H9 (cell line): Measurements from ENCODE around the gene MCF2L. TPM values are rescaled to one million over a fixed set of nuclear protein-coding genes. Genes with fewer than 3 reads are reported as not detected.

Source experiments
- DNase-seq: peaks from one replicate; pipeline ENCODE4 v3.0.0-alpha.2; 2017
- H2AFZ ChIP-seq: one replicate; pipeline ENCODE4 v1.6.1; 2013; ENCODE audit warnings: mild to moderate bottlenecking, low read length, control low read depth, moderate library complexity
- H2AK5ac ChIP-seq: 2 replicates; pipeline ENCODE4 v1.6.1; 2013; ENCODE audit warnings: low read length, control low read depth, mixed read lengths; ENCODE audit not compliant: insufficient read length
- H2BK120ac ChIP-seq: one replicate; pipeline ENCODE4 v1.6.1; 2013; ENCODE audit warnings: low read depth, mild to moderate bottlenecking, low read length, control low read depth, inconsistent platforms; ENCODE audit not compliant: poor library complexity, severe bottlenecking
- H2BK12ac ChIP-seq: 2 replicates; pipeline ENCODE4 v1.6.1; 2013; ENCODE audit warnings: low read length, control low read depth, mixed read lengths, low read depth; ENCODE audit not compliant: insufficient read length
- H2BK15ac ChIP-seq: 2 replicates; pipeline ENCODE4 v1.6.1; 2013; ENCODE audit warnings: low read depth, low read length, control low read depth
- H2BK20ac ChIP-seq: one replicate; pipeline ENCODE4 v1.6.1; 2013; ENCODE audit warnings: low read depth, mild to moderate bottlenecking, low read length, control low read depth, inconsistent platforms; ENCODE audit not compliant: poor library complexity, severe bottlenecking
- H2BK5ac ChIP-seq: 2 replicates; pipeline ENCODE4 v1.6.1; 2013; ENCODE audit warnings: low read length, control low read depth, mixed read lengths; ENCODE audit not compliant: insufficient read length
- H3K14ac ChIP-seq: 2 replicates; pipeline ENCODE4 v1.6.1; 2013; ENCODE audit warnings: low read length, control low read depth; ENCODE audit not compliant: insufficient read depth
- H3K18ac ChIP-seq: 2 replicates; pipeline ENCODE4 v1.6.1; 2013; ENCODE audit warnings: low read depth, mild to moderate bottlenecking, mixed read lengths, low read length, control low read depth; ENCODE audit not compliant: insufficient read length
- H3K23ac ChIP-seq: 2 replicates; pipeline ENCODE4 v1.6.1; 2013; ENCODE audit warnings: low read length, control low read depth, mixed read lengths, low read depth; ENCODE audit not compliant: insufficient read length
- H3K23me2 ChIP-seq: 2 replicates; pipeline ENCODE4 v1.6.1; 2013; ENCODE audit warnings: low read depth, mild to moderate bottlenecking, mixed read lengths, low read length, control low read depth; ENCODE audit not compliant: insufficient read length, poor library complexity, severe bottlenecking
- H3K27ac ChIP-seq: 2 replicates; pipeline ENCODE4 v1.5.1; 2013; ENCODE audit warnings: low read length, control low read depth, mixed read lengths, low read depth; ENCODE audit not compliant: insufficient read length
- H3K27me3 ChIP-seq: 2 replicates; pipeline ENCODE4 v1.6.1; 2013; ENCODE audit warnings: low read length, control low read depth, inconsistent platforms; ENCODE audit not compliant: insufficient read depth
- H3K4ac ChIP-seq: 2 replicates; pipeline ENCODE4 v1.6.1; 2013; ENCODE audit warnings: low read depth, mild to moderate bottlenecking, control low read depth, inconsistent platforms, low read length, moderate library complexity
- H3K4me1 ChIP-seq: 2 replicates; pipeline ENCODE4 v1.6.1; 2013; ENCODE audit warnings: low read length, control low read depth, inconsistent platforms; ENCODE audit not compliant: insufficient read depth
- H3K4me2 ChIP-seq: 2 replicates; pipeline ENCODE4 v1.6.1; 2013; ENCODE audit warnings: low read length, control low read depth, mixed read lengths; ENCODE audit not compliant: insufficient read length, insufficient read depth
- H3K56ac ChIP-seq: 2 replicates; pipeline ENCODE4 v1.6.1; 2013; ENCODE audit warnings: low read depth, mild to moderate bottlenecking, mixed read lengths, low read length, control low read depth; ENCODE audit not compliant: insufficient read length
- H3K79me1 ChIP-seq: 2 replicates; pipeline ENCODE4 v1.6.1; 2013; ENCODE audit warnings: low read depth, mild to moderate bottlenecking, moderate library complexity, low read length, control low read depth, inconsistent platforms; ENCODE audit not compliant: insufficient read depth, poor library complexity, severe bottlenecking
- H3K79me2 ChIP-seq: 2 replicates; pipeline ENCODE4 v1.6.1; 2013; ENCODE audit warnings: low read length, control low read depth, inconsistent platforms; ENCODE audit not compliant: insufficient read depth
- H3K9ac ChIP-seq: 2 replicates; pipeline ENCODE4 v1.6.1; 2013; ENCODE audit warnings: low read length, control low read depth, mixed read lengths; ENCODE audit not compliant: insufficient read length; ENCODE audit errors: extremely low read depth
- H3K9me3 ChIP-seq: one replicate; pipeline ENCODE4 v1.6.1; 2013; ENCODE audit warnings: low read depth, low read length, inconsistent platforms; ENCODE audit not compliant: control insufficient read depth
- H3T11ph ChIP-seq: one replicate; pipeline ENCODE4 v1.6.1; 2013; ENCODE audit warnings: mild to moderate bottlenecking, low read length, control low read depth, inconsistent platforms
- H4K20me1 ChIP-seq: one replicate; pipeline ENCODE4 v1.6.1; 2013; ENCODE audit not compliant: control insufficient read depth, insufficient read length, insufficient read depth
- H4K5ac ChIP-seq: 2 replicates; pipeline ENCODE4 v1.6.1; 2013; ENCODE audit warnings: low read depth, mild to moderate bottlenecking, mixed read lengths, low read length, control low read depth; ENCODE audit not compliant: insufficient read length
- H4K8ac ChIP-seq: replicated peaks from 2 replicates; pipeline ENCODE4 v1.6.1; 2013; ENCODE audit warnings: low read length, control low read depth, mixed read lengths, low read depth; ENCODE audit not compliant: insufficient read length
- H4K91ac ChIP-seq: 2 replicates; pipeline ENCODE4 v1.6.1; 2013; ENCODE audit warnings: low read depth, mild to moderate bottlenecking, moderate library complexity, mixed read lengths, low read length, control low read depth; ENCODE audit not compliant: insufficient read length
- H3K27ac Mint-ChIP-seq, 3 experiments: 2 replicates in 2 of 3; 3 replicates in 1 of 3; pipeline ENCODE4 v1.8.0; 2020 to 2021; ENCODE audit warnings: mixed read lengths in 3 of 3, mild to moderate bottlenecking in 1 of 3, moderate library complexity in 1 of 3
- H3K27me3 Mint-ChIP-seq: 2 replicates; pipeline ENCODE4 v1.8.0; 2021; ENCODE audit warnings: low read depth, mild to moderate bottlenecking, moderate library complexity, mixed read lengths
- H3K36me3 Mint-ChIP-seq, 3 experiments: 2 replicates in 2 of 3; 3 replicates in 1 of 3; pipeline ENCODE4 v1.8.0; 2020 to 2021; ENCODE audit warnings: low read depth in 3 of 3, mixed read lengths in 3 of 3; ENCODE audit not compliant: insufficient read depth in 1 of 3
- H3K4me1 Mint-ChIP-seq, 2 experiments: 2 replicates each; pipeline ENCODE4 v1.8.0; 2020; ENCODE audit warnings: mixed read lengths in 2 of 2
- H3K4me3 Mint-ChIP-seq, 2 experiments: 2 replicates in 1 of 2; 3 replicates in 1 of 2; pipeline ENCODE4 v1.8.0; 2020 to 2021; ENCODE audit warnings: mild to moderate bottlenecking in 2 of 2, mixed read lengths in 2 of 2, moderate library complexity in 1 of 2
- H3K9me3 Mint-ChIP-seq, 2 experiments: 2 replicates in 1 of 2; 3 replicates in 1 of 2; pipeline ENCODE4 v1.8.0; 2020; ENCODE audit warnings: mild to moderate bottlenecking in 2 of 2, mixed read lengths in 2 of 2, moderate library complexity in 1 of 2
- WGBS: extraction: QIAGEN DNeasy Blood & Tissue Kit; methylation state at CpG from one replicate; pipeline ENCODE4 v1.1.7; 2013; ENCODE audit warnings: missing lambda C conversion rate, low lambda C conversion rate, mixed read lengths; ENCODE audit not compliant: insufficient read length; ENCODE audit errors: extremely low coverage; 5-methylcytosine and 5-hydroxymethylcytosine counted together
- total RNA-seq: library from RNA; stranded (reverse); gene quantifications from 2 replicates; pipeline ENCODE4 v1.2.1, GENCODE V29; 2021
- TF ChIP-seq, protein P1 (sequence below): fragments of 200-600 bp; sonication (generic); conservative IDR thresholded peaks from 3 replicates; pipeline ENCODE4 v1.8.0; 2021; ENCODE audit warnings: antibody characterized with exemption, mild to moderate bottlenecking

The MCF2L gene
- total RNA-seq, 1 experiment from 2014 or later, result 18.5 TPM

DNA sequence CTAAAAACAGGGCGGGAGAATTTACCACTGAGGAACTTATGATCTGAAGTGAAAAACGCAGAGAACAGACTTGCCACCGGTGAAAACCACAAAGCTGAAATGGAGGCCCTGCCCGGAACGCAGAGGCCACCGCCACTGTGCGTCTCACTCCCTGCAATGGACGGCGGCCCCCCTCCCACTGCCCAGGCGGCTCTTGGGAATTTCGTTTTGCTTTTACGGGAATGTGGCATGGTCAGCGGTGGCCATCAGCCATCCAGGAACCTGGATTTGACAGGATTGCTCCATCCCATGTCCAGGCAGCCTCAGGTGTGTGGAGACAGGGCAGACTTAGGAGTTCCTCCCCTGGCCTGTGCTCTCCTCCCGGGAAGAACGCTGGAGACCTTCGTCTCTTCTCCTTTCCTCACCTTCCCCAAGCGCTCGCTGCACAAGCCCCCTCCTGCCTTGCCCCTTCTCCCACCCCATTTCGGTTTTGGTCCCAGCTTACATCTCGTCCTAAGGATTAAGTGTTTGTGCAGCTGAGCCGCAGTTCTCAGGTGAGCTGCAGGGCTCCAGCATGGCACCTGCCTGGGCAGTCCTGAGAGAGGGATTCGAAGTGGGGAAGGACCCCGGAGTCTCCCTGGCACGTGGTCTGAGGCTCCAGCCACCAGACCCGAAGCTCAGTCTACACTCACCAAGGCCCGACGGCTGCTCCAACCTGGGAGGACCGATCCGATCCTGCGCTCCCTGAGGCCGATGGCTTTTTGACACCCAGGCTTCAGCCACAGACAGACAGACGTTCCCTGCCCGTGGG lies 49.9 kb downstream of the MCF2L start:
- Histone ChIP-seq H3K9ac (no peak overlapping the region), H3K18ac (no peak overlapping the region), H4K5ac (no peak overlapping the region), H4K8ac (no peak overlapping the region), H2BK15ac (no peak overlapping the region), H4K20me1 (no peaks in the 10 kb centered on the region), H2BK12ac (no peak overlapping the region), H3K27me3 (no peaks in the 10 kb centered on the region), H3K4me2 (no peak overlapping the region), H3K14ac (no peak overlapping the region), H3K79me1 (no peaks in the 10 kb centered on the region), H2BK5ac (no peak overlapping the region), H2AK5ac (no peak overlapping the region), H2BK20ac (no peak overlapping the region), H3K79me2 (no peaks in the 10 kb centered on the region), H3K27ac (no peak overlapping the region), H3K9me3 (no peaks in the 10 kb centered on the region), H3K4me1 (no peaks in the 10 kb centered on the region; the same call in 1 of the 2 replicates), H3K23me2 (no peaks in the 10 kb centered on the region), H3K56ac (no peak overlapping the region), H3T11ph (no peak overlapping the region), H3K4ac (no peak overlapping the region), H3K23ac (no peak overlapping the region), H2AFZ (no peak overlapping the region), H2BK120ac (no peak overlapping the region), H4K91ac (no peak overlapping the region)
- Mint-ChIP-seq H3K4me3 (no peak overlapping the region), H3K27me3 (peaks cover 2% of the 10 kb centered on the region), H3K4me1 (peaks cover 13 to 16% of the 10 kb centered on the region in 2 experiments), H3K36me3 (no peaks in the 10 kb centered on the region; a peak in 3 of 7 replicates), H3K9me3 (no peaks in the 10 kb centered on the region), H3K27ac (peak overlapping the region in 1 of 3 experiments; percentile 66; a peak in 2 of 7 replicates)
- TF ChIP-seq, protein P1, sequence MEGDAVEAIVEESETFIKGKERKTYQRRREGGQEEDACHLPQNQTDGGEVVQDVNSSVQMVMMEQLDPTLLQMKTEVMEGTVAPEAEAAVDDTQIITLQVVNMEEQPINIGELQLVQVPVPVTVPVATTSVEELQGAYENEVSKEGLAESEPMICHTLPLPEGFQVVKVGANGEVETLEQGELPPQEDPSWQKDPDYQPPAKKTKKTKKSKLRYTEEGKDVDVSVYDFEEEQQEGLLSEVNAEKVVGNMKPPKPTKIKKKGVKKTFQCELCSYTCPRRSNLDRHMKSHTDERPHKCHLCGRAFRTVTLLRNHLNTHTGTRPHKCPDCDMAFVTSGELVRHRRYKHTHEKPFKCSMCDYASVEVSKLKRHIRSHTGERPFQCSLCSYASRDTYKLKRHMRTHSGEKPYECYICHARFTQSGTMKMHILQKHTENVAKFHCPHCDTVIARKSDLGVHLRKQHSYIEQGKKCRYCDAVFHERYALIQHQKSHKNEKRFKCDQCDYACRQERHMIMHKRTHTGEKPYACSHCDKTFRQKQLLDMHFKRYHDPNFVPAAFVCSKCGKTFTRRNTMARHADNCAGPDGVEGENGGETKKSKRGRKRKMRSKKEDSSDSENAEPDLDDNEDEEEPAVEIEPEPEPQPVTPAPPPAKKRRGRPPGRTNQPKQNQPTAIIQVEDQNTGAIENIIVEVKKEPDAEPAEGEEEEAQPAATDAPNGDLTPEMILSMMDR, result no peak
- WGBS, result no CpG with 5 or more reads among the region's 33 CpGs
- DNase-seq, result no peak
